HG03439 (cell line): ENCODE data around the gene H1-8.
"Not testable (repeated sequence)": the region's sequence is repeated elsewhere in the genome, so short reads cannot be mapped to it uniquely, and the experiment has no call there.

Source experiments
- ATAC-seq: cut with Tn5 transposase; IDR thresholded peaks from one replicate; pipeline ENCODE4 v1.9.1; 2021; ENCODE audit warnings: mild to moderate bottlenecking, moderate library complexity; ENCODE audit not compliant: unreplicated experiment

Gene H1-8, protein sequence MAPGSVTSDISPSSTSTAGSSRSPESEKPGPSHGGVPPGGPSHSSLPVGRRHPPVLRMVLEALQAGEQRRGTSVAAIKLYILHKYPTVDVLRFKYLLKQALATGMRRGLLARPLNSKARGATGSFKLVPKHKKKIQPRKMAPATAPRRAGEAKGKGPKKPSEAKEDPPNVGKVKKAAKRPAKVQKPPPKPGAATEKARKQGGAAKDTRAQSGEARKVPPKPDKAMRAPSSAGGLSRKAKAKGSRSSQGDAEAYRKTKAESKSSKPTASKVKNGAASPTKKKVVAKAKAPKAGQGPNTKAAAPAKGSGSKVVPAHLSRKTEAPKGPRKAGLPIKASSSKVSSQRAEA

DNA sequence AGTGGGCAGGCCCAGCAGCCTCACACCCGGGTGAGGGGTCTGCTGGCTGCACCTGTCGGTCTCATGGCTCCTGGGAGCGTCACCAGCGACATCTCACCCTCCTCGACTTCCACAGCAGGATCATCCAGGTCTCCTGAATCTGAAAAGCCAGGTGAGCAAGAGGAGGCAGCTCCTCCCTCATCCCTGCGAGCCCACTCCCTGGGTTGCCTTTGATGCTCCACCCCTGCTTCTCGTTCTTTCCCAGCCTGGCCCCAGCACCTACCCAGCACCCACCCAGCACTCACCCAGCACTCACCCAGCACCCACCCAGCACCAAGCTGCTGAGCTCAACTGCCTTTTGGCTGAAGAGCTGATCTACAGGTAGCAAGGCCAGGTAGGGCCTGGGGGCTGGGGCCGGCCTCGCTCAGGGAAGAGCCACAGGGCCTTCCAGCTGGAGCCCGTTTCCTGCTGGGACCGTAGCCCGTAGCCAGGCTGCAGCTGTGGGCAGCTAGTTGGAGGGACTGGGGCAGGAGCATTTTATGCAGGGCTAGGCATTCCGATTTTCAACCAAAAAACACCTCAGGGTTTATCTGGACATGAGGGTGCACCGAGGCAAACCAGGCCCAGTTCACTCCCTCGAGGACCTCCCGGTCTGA is at the start of gene H1-8:
Gene H1-8 (plus strand): TSS at position 20 of the 635 bp plus-strand sequence. CDS start 44 bp downstream, at position 64.
- no peak for ATAC-seq

DNA sequence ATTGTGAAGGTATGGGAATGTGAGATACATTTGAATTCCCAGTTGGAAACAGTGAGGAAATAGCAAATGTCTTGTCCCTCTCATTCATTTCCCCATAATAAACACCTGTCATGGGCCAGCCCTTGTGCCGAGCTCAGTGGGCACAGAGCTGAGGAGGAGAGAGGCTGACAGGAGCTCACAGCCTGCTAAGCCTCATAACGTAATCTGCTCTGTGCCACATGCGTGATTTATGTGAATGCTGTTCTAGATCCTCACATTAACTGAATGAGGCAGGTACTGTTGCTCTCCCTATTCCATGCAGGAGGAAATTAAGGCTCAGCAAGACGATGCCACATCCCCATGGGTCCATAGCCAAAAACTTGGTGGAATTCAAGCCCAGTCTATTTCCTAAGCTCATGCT is 49.8 kb upstream of the H1-8 start:
- ATAC-seq = no peak

DNA sequence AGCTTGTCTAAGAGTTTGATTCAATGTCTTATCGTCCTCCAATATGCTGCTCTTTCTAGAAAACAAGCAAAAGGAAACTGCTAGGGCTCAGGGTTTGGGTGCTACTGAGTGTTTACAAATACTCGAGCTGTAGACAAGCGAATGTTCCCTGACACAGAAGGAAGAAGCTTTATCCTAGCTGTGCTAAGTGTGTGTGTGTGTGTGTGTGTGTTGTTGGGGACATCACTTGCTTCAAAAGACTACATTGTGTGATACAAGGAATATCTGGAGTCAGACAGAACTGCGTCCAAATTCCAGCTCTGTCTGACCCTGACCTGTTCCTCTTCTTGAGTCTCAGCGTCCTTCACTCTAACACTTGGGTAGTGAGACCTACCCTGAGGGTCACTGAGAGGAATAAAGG is 48.5 kb upstream of the H1-8 start:
- not testable (repeated sequence) for ATAC-seq

DNA sequence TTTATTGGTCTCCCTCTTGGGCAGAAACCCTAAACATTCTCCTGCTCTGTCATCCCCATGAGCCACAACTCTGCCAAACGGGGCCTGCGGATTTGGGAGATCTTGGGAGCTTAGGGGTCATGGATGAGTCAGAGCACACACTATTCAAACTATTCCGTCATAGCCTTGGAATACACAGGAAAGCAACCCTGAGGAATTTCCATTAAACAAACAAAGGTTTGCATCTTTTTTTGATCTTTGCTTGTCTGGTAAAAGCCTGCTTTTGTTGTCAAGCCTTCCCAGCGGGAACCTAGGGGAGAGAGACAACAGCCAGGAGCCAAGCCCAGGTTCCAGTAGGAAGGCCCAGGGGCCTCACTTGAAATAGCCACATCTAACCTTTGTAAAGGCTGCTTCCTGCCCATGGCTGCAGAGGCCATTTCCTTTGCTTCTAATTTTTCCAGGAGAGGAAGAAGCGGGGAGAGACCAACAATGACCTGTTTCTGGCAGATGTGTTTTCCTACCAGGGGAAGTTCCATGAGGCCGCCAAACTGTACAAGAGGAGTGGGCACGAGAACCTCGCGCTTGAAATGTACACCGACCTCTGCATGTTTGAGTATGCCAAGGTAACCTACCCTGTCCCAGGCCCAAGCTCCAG is 47.9 kb upstream of the H1-8 start:
- not testable (repeated sequence) for ATAC-seq

DNA sequence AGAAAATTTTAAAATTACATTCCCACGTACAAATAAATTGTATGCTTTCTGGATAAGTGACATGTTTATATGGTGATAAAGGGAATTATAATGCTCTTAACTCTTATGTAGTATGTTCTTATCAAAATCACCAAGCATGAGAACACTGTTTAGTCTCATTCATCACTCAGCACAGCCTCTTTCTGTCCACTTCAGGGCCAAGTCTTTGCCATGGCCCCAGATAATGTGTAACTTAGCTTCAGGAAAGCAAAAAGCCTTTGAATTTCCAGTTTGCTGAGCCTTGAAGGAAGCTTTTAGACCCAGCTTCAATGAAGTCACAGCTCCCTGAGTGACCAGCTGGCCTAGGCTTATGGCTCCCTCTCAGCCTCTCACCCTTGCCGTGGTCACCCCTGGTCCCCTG is 45.1 kb upstream of the H1-8 start:
- ATAC-seq = not testable (repeated sequence)

DNA sequence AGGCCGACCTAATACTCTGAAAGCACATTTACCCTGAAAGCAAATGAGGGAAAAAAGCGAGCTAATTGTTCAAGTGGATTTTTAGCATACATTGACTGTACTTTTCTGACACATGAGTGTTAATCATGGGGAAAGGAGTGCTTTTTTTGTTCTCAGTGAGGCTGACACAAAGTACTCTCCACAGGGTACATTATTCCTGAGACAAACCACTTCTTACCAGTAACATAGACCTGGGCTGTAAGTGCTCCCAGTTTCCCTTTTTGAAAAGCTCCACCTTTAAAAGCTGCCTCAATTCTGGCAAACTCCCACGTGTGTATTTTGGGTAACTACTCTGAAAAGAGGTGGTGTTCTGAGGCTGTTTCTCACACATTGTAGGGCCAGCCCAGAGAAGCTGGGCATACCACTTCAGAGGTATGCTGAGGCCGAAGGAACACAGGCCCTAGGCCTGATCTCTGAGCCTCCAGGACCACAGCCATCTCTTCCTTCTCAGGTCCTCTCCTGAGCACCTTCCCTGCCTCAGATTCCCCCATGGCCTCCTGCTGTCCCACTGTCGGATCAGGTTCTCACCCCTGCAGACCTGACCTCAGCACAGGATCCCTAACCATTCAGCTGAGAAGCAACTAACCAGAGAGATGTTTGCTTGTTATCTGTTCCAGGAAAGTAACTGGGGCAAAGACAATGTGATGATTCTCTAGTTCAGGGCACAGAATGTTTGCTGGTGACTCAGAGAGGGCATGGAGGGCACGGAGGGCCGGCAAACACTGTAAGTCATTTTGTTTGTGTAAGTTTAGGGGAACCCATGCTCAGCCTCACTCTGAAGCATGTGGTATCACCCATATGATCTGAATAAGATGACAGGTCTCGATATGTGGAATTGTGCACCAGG is 44.1 kb upstream of the H1-8 start:
- not testable (repeated sequence) for ATAC-seq

DNA sequence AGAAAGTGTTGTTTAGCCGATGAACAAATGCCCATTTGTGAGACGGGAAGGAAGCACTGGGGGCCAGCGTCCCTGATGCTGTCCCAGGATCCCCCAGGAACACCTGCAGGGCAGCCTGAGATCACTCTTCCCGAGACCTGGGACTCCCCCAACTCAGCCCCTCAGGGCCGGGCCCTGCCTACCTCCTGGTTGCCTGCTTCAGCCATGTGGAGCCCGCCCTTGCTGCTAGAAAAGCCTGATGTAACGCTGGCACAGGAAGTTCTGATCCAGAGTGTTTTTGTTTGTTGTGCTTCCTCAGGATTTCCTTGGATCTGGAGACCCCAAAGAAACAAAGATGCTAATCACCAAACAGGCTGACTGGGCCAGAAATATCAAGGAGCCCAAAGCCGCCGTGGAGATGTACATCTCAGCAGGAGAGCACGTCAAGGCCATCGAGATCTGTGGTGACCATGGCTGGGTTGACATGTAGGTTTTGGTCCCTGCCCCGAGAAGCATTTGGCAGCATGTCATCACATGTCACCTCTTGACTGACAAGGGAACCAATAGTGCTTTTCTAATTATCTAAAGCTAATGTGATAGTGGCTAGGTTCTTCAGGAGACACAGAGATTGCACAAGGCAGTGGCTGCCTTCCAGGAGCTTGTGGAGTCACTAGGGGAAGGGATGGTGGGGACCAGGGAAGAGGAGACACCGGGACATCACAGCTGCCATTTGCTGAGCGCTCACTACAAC is 43.2 kb upstream of the H1-8 start:
- ATAC-seq = not testable (repeated sequence)

DNA sequence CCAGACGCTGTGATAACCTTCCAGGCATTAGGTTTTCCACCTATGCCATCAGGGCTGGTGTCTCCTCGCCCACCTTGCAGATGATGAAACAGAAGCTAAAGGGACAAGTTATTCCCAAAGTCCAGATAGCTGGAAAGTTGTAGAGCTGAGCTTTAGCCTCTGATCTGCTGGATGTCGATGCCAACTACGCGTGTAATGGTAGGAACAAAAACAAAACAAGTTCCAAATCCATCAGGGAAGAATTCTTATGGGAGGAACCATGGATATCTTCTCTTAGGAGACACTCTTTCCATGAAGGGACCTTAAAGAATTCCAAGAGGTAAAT is 42.7 kb upstream of the H1-8 start:
- no peak for ATAC-seq

DNA sequence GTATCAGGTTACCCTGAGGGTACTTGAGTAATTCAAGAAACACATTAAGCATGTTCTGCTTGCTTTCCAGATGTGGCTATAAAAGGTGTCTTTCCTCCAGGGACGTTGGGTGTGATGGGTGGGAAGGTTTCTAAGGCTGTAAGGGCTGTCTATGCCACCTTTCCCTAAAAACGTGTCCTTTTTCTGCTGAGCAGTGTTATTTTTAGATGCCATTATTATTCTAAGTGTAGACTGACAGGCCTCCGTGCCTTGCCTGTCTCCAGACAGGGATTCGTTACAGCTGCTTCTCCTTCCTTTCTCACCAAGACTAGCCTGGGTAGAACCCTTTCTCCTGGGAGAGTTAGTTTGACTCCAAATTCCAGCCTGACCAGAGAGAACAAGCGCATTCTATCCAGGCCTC is 41.3 kb upstream of the H1-8 start:
- ATAC-seq = no peak

DNA sequence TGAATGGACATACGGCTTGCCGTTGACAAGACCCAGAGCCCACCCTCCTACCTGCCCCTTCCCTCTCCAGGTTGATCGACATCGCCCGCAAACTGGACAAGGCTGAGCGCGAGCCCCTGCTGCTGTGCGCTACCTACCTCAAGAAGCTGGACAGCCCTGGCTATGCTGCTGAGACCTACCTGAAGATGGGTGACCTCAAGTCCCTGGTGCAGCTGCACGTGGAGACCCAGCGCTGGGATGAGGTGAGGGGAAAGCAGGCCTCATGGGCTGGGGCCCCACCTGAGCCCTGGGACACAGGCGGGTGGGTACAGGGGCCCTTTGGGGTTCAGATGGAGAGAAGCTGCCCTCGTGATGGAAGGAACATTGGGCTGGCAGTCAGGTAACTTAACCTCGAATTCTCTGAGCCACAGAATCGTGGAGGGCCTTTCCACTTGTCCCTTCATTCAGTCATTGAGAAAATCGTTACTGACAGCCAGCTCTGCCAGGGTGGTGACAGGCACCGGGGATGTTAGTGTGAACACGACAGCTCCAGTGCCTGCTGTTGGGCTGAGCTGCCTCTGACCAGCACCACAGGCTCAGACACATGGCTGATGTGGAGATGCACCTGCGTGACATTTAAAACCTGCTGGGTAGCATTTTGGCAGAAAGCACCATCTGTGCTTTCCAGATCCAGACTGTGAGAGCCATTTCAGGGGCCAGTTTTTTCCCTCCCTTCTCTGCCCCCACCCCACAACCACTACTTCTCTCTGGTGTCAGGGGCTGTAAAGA is 40.1 kb upstream of the H1-8 start:
- ATAC-seq = no peak

DNA sequence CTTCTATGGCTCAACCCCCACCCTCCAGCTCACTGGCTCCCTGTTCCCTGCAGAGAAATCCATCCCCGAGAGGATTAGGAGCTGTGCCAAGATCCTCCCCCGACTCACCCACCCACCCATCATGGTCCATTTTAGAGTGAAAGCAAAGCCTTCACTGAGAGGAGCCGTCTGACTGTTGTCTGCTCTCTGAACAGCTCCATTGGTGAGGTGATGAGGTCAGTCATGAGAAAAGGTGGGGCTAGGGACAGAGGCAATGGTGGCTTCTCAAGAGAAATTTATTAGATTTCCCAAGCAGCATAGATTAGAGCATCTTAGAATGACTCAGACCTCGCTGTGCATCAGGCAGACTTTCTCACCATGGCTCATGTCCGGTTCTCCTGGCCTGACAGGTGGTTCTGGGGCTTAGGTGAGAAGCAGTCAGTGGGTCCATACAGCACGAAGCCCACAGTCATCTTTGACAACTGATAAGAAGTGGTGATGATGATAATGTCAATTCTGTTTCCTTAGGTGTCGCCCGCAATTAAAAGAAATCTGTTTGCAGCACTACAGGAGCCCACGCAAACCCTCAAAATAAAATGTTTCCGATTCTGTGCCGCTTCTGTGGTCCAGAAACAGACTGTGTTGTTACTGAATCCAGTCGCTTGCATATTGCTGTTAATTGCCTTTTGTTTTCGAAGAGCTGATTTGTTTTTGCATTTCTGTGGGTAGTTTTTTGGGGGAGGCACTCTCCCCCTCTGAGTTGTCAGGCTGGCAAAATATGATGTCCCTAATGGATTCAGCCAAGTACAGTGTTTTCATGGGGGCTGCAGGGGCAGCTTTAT is 39.3 kb upstream of the H1-8 start:
- ATAC-seq = no peak

DNA sequence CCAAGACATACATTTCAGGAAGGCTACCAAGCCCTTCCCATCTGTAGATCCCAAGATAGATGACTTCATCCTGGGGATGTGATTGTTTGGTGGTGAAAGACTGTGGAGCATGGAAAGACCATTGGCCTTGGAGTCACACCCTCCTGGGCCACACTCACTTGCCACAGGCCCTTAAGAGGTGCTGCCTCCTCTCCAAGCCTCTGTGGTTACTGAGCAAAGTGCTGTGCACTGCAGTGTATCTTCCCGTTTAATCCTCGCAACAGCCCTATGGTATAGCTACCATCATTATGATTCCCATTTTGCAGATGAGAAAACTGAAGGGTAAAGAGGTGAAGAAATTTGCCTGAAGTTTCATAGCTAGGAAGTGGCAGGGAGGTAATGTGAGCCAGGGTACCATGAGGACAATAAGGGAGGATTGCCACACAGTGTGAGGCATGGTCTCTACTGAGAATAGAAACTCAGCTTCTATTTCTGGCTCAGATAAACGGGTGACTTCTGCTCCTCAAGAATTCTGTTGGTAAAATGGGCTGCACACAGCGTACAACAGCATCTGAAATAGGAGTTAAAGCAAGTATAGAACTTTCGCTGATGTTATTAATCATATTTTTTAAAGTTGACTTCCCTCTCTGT is 38.4 kb upstream of the H1-8 start:
- ATAC-seq = no peak

DNA sequence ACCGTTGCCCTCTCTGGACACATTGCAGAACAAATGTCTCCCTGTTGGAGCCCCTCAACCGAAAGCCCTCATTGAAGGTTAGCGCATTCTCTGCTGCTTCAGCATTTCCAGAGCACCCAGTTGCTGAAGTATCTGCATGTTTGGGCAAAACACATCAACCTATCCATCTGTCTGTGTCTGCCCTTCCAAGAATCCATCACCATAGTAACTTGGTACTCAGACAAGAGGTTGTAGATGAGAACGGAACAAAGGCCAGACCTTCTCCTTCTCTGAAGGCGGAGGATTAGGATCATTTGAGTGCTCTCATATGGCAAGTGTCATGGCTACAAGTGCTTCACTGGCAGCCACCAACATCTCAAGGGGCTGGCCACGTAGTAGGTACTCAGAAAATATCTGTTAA is 37.6 kb upstream of the H1-8 start:
- no peak for ATAC-seq

DNA sequence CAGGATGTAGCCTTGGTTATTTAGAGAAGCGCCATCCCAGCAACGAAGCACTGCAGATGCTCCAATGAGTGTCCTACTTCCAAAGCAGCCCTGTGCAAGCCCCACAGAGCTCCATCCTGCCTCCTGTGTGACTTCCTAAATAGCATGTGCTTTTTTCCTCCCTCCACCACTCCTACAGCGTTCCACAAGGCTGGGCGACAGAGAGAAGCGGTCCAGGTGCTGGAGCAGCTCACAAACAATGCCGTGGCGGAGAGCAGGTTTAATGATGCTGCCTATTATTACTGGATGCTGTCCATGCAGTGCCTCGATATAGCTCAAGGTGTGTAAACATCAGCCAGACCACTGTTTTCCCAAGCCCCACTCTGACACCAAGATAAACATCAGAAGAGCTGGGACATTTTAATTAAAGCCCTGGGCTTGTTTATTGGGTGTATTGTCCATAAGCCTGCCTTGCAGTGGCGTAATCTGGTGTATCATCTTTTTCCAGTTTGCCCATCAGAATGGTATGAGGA is 36.7 kb upstream of the H1-8 start:
- no peak for ATAC-seq

DNA sequence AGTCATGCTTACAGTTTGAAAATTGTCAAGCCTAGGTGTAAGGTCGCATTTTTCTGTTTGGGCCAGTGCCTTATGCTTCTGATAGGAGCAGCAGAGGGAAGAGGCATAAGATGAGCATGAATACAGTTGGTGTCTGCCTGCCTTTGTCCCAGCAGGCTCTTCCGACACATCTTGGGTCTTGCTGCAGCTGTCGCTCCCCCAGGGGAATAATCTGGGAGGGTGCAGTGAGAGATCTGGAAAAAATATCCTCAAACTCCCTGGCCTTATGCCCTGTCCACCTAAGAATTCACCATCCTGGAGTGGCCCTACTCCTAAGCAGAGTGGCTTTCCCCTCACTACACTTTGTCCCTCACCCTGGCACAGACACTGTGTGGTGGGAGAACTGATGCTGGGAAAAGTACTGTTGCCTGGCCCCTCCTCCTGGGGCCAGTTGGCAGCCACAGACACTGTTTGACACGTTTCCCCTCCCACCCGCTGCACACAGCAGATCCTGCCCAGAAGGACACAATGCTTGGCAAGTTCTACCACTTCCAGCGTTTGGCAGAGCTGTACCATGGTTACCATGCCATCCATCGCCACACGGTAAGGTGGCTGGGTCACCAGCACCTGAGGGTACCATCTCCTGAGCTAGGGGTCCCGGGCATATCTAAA is 35.7 kb upstream of the H1-8 start:
- ATAC-seq = no peak

DNA sequence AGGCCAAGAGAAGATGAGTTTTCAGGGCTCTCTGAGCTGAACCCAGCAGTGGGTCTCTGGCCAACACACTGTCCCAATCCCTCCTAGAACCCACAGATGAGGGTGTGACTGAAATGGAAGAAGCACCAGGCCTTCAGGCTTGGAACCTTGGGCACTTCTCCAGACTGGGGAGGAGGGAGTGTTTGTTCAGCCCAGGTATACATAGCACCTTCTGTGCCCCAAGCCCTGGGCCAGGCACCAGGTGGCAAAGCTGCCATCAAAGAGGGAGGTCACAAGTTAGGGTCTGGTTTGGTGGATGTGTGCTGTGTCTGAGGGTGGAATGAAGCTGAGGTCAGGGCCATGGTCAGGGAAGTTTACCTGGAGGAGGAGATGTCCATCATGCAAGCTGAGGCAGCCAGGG is 30.4 kb upstream of the H1-8 start:
- no peak for ATAC-seq

DNA sequence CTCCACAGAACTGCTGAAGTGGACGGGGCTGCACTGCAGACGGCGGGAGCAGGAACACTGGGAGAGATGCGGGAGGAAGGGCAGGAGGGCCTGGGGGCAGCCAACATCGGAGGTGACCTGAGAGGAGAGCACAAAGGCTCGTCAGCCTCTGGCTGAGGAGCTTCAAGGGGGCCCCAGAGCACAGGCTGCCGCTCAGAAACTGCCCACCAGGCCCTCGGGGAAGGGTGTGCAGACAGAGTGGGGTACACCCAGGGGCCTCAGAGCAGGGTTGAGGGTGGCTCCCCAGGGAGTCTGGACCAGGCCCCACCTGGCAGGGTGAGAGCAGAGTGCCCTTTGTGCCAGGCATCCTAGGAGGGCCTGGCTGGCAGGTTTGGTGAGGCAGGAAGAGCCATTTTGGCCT is 29.3 kb upstream of the H1-8 start:
- ATAC-seq = no peak

DNA sequence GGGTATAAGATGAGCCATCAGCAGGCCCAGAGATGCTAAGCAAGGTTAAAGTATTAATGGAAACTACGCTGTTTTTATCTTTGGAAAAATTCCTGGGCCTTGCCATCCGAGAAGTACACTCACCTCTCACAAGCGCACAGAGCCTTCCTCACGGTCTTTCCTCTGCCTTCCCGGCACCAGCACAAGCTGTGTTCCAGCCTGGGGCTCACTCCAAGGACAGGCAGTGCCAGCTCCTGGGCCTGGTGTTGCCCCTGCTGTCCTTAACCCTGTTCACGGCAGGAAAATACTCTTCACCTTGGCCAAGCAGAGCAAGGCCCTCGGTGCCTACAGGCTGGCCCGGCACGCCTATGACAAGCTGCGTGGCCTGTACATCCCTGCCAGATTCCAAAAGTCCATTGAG is 28.9 kb upstream of the H1-8 start:
- ATAC-seq = no peak
